ENCODE measurements around the gene ELOVL6.

ELOVL6 gene

DNA sequence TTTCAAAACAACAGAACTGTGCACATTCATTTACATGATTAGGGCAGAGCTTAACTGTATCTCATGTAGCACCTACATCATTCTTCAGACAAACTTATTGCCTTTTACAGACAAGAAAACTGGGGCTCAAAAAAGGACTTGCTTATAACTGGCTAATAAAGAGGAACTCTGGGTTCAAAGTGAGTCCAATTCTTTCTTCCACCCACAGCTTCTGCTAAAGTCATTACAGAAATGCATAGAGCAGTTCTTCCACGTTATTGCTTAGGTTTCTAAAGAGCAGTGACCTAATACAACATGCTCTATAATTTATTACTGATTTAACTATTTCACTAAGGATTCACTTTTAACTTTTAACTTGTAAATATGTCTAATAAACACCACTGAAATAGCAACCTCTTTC, 60.6 kb downstream of the ELOVL6 start:
- H3K9me3 ChIP-seq (ENCODE audit: insufficient read depth, low read depth, low read length), result no peaks in the 10 kb centered on the region
- no peak overlapping the region for H3K4me3 ChIP-seq (ENCODE audit: low read length)
- WGBS, result 100% methylated on average over 1 of the region's 1 CpG
- no peaks in the 10 kb centered on the region for H3K27me3 ChIP-seq (ENCODE audit: insufficient read depth, low read length)
- H3K27ac ChIP-seq (ENCODE audit: low read depth, low read length), result no peak overlapping the region
- H3K9ac ChIP-seq (ENCODE audit: low read depth, low read length), result no peak overlapping the region
- H3K4me1 ChIP-seq (ENCODE audit: insufficient read depth, low read length), result peaks cover 3% of the 10 kb centered on the region; the same call in 1 of the 2 replicates
- peaks cover 27% of the 10 kb centered on the region; the same call in 1 of the 2 replicates for H3K36me3 ChIP-seq (ENCODE audit: insufficient read depth, low read length)

DNA sequence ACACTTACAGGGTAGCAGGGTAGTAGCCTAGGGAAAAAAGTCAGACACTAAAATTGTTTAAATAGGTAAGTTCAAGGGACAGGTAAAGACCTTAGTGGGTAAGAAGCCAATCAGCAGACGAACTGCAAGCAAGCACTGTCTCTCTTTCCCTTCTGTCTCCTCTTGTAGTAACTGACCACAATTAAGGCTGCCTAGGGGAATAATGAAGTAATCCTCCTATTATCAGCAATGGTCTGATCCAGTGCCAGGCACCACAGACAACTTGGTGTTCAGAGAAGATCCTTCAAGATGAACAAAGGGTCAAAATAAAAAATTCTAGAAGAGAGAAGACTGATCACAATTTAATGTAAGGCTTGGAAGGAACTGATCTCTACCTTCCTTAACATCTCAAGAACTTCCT, 62.9 kb downstream of the ELOVL6 start:
- Histone ChIP-seq H3K9ac (ENCODE audit: low read depth, low read length) (no peak overlapping the region), H3K27ac (ENCODE audit: low read depth, low read length) (no peak overlapping the region), H3K4me3 (ENCODE audit: low read length) (no peak overlapping the region), H3K9me3 (ENCODE audit: insufficient read depth, low read depth, low read length) (no peaks in the 10 kb centered on the region), H3K27me3 (ENCODE audit: insufficient read depth, low read length) (no peaks in the 10 kb centered on the region), H3K36me3 (ENCODE audit: insufficient read depth, low read length) (peaks cover 21% of the 10 kb centered on the region; the same call in 1 of the 2 replicates), H3K4me1 (ENCODE audit: insufficient read depth, low read length) (peaks cover 7% of the 10 kb centered on the region; the same call in 1 of the 2 replicates)
- WGBS, result 86% methylated on average over 1 of the region's 1 CpG

DNA sequence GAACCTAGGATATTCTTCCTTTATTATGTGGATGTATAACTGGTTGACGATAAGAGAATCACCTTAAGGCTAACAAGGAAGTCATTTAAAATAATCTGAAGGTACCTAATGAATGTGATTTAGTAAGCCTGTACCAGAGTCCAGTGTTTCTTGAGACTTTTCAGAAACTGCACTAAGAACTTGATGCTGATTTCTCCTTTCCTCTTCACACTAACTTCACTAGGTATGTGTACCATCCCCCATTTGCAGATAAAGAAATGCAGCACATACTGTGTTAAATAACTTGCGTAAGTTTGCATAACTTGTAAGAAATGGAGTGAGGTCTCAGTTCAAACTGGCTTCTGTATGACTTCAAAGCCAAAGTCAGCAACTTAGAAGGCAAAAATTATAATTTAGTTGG, 63.3 kb downstream of the ELOVL6 start:
- WGBS, result 99% methylated on average over 2 of the region's 2 CpGs
- no peaks in the 10 kb centered on the region for H3K27me3 ChIP-seq (ENCODE audit: insufficient read depth, low read length)
- no peak overlapping the region for H3K27ac ChIP-seq (ENCODE audit: low read depth, low read length)
- peaks cover 7% of the 10 kb centered on the region; the same call in 1 of the 2 replicates for H3K4me1 ChIP-seq (ENCODE audit: insufficient read depth, low read length)
- H3K4me3 ChIP-seq (ENCODE audit: low read length), result no peak overlapping the region
- H3K36me3 ChIP-seq (ENCODE audit: insufficient read depth, low read length), result peaks cover 21% of the 10 kb centered on the region; the same call in 1 of the 2 replicates
- H3K9ac ChIP-seq (ENCODE audit: low read depth, low read length), result no peak overlapping the region
- H3K9me3 ChIP-seq (ENCODE audit: insufficient read depth, low read depth, low read length), result no peaks in the 10 kb centered on the region

DNA sequence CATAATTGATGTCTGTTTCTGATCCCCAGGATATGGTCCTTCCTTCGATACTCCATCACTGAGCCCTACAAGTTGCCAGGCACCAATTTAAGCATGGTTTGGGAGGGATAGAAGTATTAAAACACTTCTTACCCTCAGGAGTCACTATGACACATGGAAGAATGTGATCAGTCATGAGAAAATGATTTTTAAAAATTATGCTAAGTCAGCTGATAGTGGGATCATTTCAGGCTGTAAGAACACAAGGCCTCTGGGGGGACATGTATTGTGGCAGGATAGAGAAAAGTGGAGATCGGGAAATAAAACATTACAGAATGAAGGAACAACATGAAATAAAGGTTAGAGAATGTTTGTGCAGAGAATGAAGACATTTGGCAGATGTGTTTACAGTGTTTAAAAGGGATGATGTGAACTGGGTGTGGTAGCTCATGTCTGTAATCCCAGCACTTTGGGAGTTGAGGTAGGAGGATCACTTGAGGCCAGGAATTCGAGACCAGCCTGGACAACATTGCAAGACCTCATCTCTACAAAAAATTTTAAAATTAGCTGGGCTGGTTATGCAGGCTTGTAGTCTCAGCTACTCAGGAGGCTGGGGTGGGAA, 64.0 kb downstream of the ELOVL6 start:
- Histone ChIP-seq H3K9ac (ENCODE audit: low read depth, low read length) (no peak overlapping the region), H3K36me3 (ENCODE audit: insufficient read depth, low read length) (peaks cover 21% of the 10 kb centered on the region; the same call in 1 of the 2 replicates), H3K4me3 (ENCODE audit: low read length) (no peak overlapping the region), H3K27me3 (ENCODE audit: insufficient read depth, low read length) (no peaks in the 10 kb centered on the region), H3K27ac (ENCODE audit: low read depth, low read length) (no peak overlapping the region), H3K4me1 (ENCODE audit: insufficient read depth, low read length) (peaks cover 7% of the 10 kb centered on the region; the same call in 1 of the 2 replicates), H3K9me3 (ENCODE audit: insufficient read depth, low read depth, low read length) (no peaks in the 10 kb centered on the region)
- WGBS, result 97% methylated on average over 3 of the region's 3 CpGs

DNA sequence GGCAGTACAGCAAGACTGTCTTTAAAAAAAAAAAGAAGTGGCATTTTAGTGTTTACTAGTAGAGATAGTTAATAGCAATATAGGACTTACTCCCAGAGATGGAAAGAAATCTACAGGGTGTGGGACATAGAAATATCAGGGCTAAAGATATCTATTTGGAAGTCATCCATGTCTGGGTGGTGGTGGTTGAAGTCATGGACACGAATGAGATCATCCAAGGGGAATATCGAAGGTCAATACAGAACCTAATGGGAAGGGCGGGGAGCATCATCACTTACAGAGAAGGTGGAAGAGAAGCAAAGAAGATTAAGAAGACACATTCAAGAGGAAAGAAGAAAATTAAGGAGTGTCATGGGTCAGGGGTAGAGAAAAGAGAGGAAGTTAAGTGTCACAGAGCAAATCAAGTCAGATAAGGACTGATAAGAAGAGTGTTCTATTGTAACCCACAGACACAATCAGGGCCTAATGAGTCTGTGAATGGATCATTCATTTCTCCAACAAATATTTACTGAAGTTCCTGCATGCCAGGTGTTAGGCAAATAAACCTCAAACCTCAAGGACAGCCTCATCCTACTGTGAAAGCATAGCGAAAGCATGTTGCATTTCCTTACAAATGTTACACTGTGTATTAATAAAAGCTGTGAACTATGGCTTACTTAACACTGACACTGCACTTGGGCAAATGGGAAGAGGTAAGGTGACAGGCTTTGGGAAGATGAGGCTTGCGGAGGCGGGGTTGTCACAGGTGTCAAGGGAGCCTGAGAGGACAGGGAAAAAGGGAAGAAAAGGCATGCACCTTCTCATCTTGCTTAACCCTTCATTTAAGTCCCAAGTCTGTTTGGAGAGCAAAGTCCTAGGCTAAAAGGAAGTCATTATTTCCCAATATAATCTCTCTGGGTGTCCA, 65.3 kb downstream of the ELOVL6 start:
- Histone ChIP-seq H3K27me3 (ENCODE audit: insufficient read depth, low read length) (no peaks in the 10 kb centered on the region), H3K36me3 (ENCODE audit: insufficient read depth, low read length) (peaks cover 12% of the 10 kb centered on the region; the same call in 1 of the 2 replicates), H3K4me3 (ENCODE audit: low read length) (no peak overlapping the region), H3K27ac (ENCODE audit: low read depth, low read length) (no peak overlapping the region), H3K4me1 (ENCODE audit: insufficient read depth, low read length) (peaks cover 7% of the 10 kb centered on the region; the same call in 1 of the 2 replicates), H3K9ac (ENCODE audit: low read depth, low read length) (no peak overlapping the region), H3K9me3 (ENCODE audit: insufficient read depth, low read depth, low read length) (no peaks in the 10 kb centered on the region)
- 91% methylated on average over 6 of the region's 6 CpGs for WGBS

DNA sequence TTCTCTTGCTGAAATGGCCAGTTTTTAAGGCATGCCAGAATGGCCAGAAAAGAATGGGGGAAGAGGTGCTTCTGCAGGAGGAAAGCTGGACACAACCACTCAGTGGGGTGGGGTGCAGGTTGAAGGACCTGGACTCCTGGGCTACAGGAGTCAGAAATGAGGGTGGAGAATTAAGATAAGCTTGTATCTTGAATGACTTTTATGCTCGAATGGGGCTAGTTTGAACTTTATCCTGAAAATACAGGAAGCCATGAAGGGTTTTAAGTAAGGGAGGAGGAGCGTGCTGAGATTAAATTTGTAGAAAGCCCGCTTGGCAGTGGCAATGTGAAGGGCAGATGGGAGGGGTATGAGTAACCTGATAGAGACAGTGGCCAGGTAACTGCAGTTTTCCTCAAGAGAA, 66.5 kb downstream of the ELOVL6 start:
- WGBS, result 91% methylated on average over 3 of the region's 3 CpGs
- Histone ChIP-seq H3K9ac (ENCODE audit: low read depth, low read length) (no peak overlapping the region), H3K36me3 (ENCODE audit: insufficient read depth, low read length) (peaks cover 12% of the 10 kb centered on the region; the same call in 1 of the 2 replicates), H3K4me1 (ENCODE audit: insufficient read depth, low read length) (peaks cover 7% of the 10 kb centered on the region; the same call in 1 of the 2 replicates), H3K4me3 (ENCODE audit: low read length) (no peak overlapping the region), H3K27ac (ENCODE audit: low read depth, low read length) (no peak overlapping the region), H3K9me3 (ENCODE audit: insufficient read depth, low read depth, low read length) (no peaks in the 10 kb centered on the region), H3K27me3 (ENCODE audit: insufficient read depth, low read length) (no peaks in the 10 kb centered on the region)

DNA sequence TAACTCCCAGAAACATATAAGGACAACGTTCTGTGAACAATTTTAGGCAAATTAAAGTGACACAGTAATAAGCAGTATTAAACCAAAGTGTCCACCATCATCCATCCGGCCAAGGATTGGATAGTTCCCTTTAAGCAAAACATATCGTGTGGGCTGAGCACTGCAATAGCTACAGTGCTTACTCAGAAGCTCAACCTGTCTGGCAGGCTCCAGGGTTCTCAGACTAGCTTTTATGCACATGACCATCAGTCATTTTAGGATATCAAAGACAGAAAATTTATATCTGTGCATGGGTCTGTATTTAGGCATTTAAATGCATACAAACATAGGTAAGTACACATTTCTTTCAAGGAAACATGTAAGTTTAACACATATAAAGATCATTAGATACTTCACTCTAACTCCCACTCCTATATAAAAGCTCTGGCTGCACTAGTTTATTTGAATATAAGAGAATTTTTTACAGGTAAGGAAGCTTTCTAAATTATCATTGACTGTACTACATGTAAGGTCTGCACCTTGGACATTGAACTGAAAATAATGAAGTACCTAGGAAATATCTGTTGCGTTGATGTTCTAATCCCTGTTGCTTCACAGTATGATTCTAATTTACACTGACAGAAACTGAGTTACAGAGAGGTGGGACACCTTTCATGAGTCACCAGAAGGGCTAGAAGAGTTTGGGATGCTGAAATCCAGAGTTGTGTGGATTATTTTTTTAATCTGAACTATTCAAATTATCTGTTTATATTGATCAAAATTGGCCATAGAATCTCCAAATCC, 67.6 kb downstream of the ELOVL6 start:
- no peak overlapping the region for H3K9ac ChIP-seq (ENCODE audit: low read depth, low read length)
- no peaks in the 10 kb centered on the region for H3K27me3 ChIP-seq (ENCODE audit: insufficient read depth, low read length)
- H3K27ac ChIP-seq (ENCODE audit: low read depth, low read length), result no peak overlapping the region
- no peaks in the 10 kb centered on the region for H3K9me3 ChIP-seq (ENCODE audit: insufficient read depth, low read depth, low read length)
- no peak overlapping the region for H3K4me3 ChIP-seq (ENCODE audit: low read length)
- 94% methylated on average over 4 of the region's 4 CpGs for WGBS
- peaks cover 7% of the 10 kb centered on the region; the same call in 1 of the 2 replicates for H3K4me1 ChIP-seq (ENCODE audit: insufficient read depth, low read length)
- peaks cover 17% of the 10 kb centered on the region; the same call in 1 of the 2 replicates for H3K36me3 ChIP-seq (ENCODE audit: insufficient read depth, low read length)

DNA sequence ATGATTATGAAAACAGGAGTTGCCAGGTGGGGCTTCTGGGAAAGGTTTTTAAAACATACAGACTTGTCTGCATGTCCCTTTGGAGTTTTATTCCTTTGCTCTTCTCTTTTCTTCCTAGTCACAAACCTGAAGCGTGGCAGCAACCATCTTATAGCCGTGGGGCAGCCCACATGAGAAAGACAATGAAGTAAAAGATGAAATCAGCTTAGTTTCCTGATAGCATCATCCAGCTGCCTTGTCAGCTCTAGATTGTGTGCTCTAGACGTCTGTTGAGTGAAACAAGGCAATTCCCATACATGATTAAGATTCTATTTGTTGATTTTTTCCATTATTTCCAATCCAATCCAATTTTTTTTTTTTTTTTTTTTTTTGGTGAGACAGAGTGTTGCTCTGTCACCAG, 68.9 kb downstream of the ELOVL6 start:
- Histone ChIP-seq H3K36me3 (ENCODE audit: insufficient read depth, low read length) (peaks cover 9% of the 10 kb centered on the region; the same call in 1 of the 2 replicates), H3K27me3 (ENCODE audit: insufficient read depth, low read length) (no peaks in the 10 kb centered on the region)
- 93% methylated on average over 3 of the region's 3 CpGs for WGBS

DNA sequence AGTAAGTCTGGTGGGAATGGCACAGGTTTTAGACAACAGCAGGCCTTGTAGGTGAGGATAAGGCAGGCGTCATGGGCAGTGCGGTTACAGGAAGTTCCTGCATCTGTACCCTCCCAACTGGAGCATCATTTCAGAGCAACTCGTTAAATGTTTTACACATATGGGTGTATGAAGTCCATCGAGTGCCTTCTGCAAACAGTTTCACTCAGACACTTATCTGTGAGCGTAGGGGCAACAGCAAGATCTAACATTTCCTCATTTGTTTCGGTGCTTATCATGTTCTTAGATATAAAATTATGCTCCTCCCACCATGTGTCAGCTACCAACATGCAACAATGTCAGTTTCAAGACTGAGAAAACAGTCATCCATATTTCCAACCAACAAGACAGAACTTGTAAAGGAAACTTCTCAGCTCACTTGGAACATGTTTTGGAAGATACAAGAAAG, 69.9 kb downstream of the ELOVL6 start:
- Histone ChIP-seq H3K36me3 (ENCODE audit: insufficient read depth, low read length) (peaks cover 9% of the 10 kb centered on the region; the same call in 1 of the 2 replicates), H3K27me3 (ENCODE audit: insufficient read depth, low read length) (no peaks in the 10 kb centered on the region), H3K9me3 (ENCODE audit: insufficient read depth, low read depth, low read length) (no peaks in the 10 kb centered on the region), H3K27ac (ENCODE audit: low read depth, low read length) (no peak overlapping the region), H3K9ac (ENCODE audit: low read depth, low read length) (no peak overlapping the region), H3K4me3 (ENCODE audit: low read length) (no peak overlapping the region), H3K4me1 (ENCODE audit: insufficient read depth, low read length) (peaks cover 4% of the 10 kb centered on the region; the same call in 1 of the 2 replicates)
- 95% methylated on average over 6 of the region's 6 CpGs for WGBS

More for the DNA sequence above, 68.9 kb downstream of the ELOVL6 start:
- Histone ChIP-seq H3K27ac (ENCODE audit: low read depth, low read length) (no peak overlapping the region), H3K9me3 (ENCODE audit: insufficient read depth, low read depth, low read length) (no peaks in the 10 kb centered on the region), H3K4me3 (ENCODE audit: low read length) (no peak overlapping the region), H3K9ac (ENCODE audit: low read depth, low read length) (no peak overlapping the region), H3K4me1 (ENCODE audit: insufficient read depth, low read length) (peaks cover 4% of the 10 kb centered on the region; the same call in 1 of the 2 replicates)

DNA sequence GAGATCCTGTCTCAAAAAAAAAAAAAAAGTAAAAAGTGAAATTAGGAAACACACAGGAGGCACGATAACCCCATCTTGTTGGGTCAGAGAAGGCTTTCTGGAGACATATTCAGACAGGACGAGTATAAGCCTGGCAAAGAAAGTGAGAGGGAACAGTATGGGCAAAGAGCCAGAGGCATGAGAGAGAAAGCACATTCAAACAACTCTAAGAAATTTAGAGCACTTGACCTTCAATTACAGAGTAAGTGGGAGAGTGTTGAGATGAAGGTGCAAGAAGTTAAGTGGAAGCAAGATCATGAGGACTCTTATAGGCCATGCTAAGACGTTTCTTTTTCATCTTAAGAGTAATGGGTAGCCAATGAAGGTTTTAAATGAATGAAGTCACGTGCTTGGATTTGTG, 70.4 kb downstream of the ELOVL6 start:
- Histone ChIP-seq H3K36me3 (ENCODE audit: insufficient read depth, low read length) (peaks cover 6% of the 10 kb centered on the region; the same call in 1 of the 2 replicates), H3K9ac (ENCODE audit: low read depth, low read length) (no peak overlapping the region), H3K27me3 (ENCODE audit: insufficient read depth, low read length) (no peaks in the 10 kb centered on the region), H3K4me1 (ENCODE audit: insufficient read depth, low read length) (peaks cover 4% of the 10 kb centered on the region; the same call in 1 of the 2 replicates), H3K27ac (ENCODE audit: low read depth, low read length) (no peak overlapping the region), H3K4me3 (ENCODE audit: low read length) (no peak overlapping the region), H3K9me3 (ENCODE audit: insufficient read depth, low read depth, low read length) (no peaks in the 10 kb centered on the region)
- WGBS, result 93% methylated on average over 4 of the region's 4 CpGs

Data from HUES64 (cell line).